GM12891 (cell line): ENCODE measurements around the gene ELOVL6.

Experiments used
- POLR2A ChIP-seq: IDR thresholded peaks from 2 replicates; pipeline ENCODE4 v1.6.1; 2011; ENCODE audit warnings: low read depth, low read length, control low read depth
- POLR2AphosphoS5 ChIP-seq: IDR thresholded peaks from 2 replicates; pipeline ENCODE4 v1.6.1; 2011; ENCODE audit warnings: low read depth, low read length, control low read depth
- SPI1 ChIP-seq: IDR thresholded peaks from 2 replicates; pipeline ENCODE4 v1.6.1; 2011; ENCODE audit warnings: low read depth, low read length, control low read depth

DNA sequence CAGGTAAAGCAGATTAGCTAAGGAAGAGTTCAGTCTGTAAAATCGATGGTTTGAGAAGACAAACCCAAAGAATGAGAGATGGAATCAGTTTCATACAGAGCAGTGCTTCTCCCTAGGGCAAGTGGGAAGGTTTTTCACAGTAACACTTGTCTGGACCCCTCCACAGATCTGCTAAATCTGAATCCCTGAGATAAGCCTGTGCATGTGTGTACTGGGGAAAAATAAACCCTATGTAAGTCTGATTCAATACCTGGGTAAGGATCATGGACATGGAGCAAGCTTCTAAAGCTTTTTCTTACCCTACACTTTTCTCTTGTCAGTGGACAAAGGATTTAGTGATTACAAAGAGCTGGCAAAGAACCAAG is 13.6 kb downstream of the ELOVL6 start:
- TF ChIP-seq POLR2AphosphoS5 (no peak), POLR2A (no peak), SPI1 (no peak)
